IMR-90 (cell line): Measurements from ENCODE around the gene MRGPRD.

ENCODE experiments used
- CTCF ChIP-seq: conservative IDR thresholded peaks from 2 replicates; pipeline ENCODE4 v1.5.1; 2012; ENCODE audit warnings: mild to moderate bottlenecking, low read depth, low read length, improper control_type of control experiment
- RAD21 ChIP-seq: IDR thresholded peaks from 2 replicates; pipeline ENCODE4 v1.6.1; 2012; ENCODE audit warnings: low read length, improper control_type of control experiment

GRCh38 chr11:69008737-69009440, 28.1 kb upstream of the MRGPRD start:
- TF ChIP-seq RAD21 (no peak), CTCF (no peak)
